8988T (cell line): ENCODE measurements around the gene NINJ2.
"Not testable (repeated sequence)": the region's sequence is repeated elsewhere in the genome, so short reads cannot be mapped to it uniquely, and the experiment has no call there.

ENCODE experiments used
- DNase-seq: peaks from one replicate; pipeline ENCODE4 v3.0.0; 2011

NINJ2 gene

GRCh38 chr12:663293-663871 lies at the start of gene NINJ2:
Gene NINJ2, minus strand, starts transcription at chr12:663445. Its CDS starts 85 bp downstream, at chr12:663360.
- no peak for DNase-seq

- no peak for DNase-seq
These were observed 49.1 kb upstream of the NINJ2 start for GRCh38 chr12:712172-712863.

- DNase-seq = no peak
These were observed 46.3 kb upstream of the NINJ2 start for GRCh38 chr12:709455-710020.

GRCh38 chr12:708084-708483 lies 44.8 kb upstream of the NINJ2 start:
- not testable (repeated sequence) for DNase-seq

GRCh38 chr12:704516-705242 lies 41.4 kb upstream of the NINJ2 start:
- DNase-seq = no peak

GRCh38 chr12:701896-702539 lies 38.8 kb upstream of the NINJ2 start:
- DNase-seq = no peak

- no peak for DNase-seq
These were observed 36.8 kb upstream of the NINJ2 start for GRCh38 chr12:700016-700415.

- not testable (repeated sequence) for DNase-seq
These were observed 35.0 kb upstream of the NINJ2 start for GRCh38 chr12:698222-698621.

GRCh38 chr12:697481-697880 lies 34.2 kb upstream of the NINJ2 start:
- no peak for DNase-seq

- no peak for DNase-seq
These were observed 31.7 kb upstream of the NINJ2 start for GRCh38 chr12:694734-695503.

GRCh38 chr12:693934-694533 lies 30.8 kb upstream of the NINJ2 start:
- DNase-seq = no peak

GRCh38 chr12:692274-692673 lies 29.0 kb upstream of the NINJ2 start:
- DNase-seq = no peak

GRCh38 chr12:690466-690865 lies 27.2 kb upstream of the NINJ2 start:
- DNase-seq = no peak

GRCh38 chr12:685388-685787 lies 22.1 kb upstream of the NINJ2 start:
- DNase-seq = no peak

- no peak for DNase-seq
These were observed 21.2 kb upstream of the NINJ2 start for GRCh38 chr12:684416-684815.

GRCh38 chr12:681568-682256 lies 18.5 kb upstream of the NINJ2 start:
- DNase-seq = no peak

- DNase-seq = no peak
These were observed 15.8 kb upstream of the NINJ2 start for GRCh38 chr12:678747-679712.

GRCh38 chr12:675562-675961 lies 12.3 kb upstream of the NINJ2 start:
- no peak for DNase-seq

- no peak for DNase-seq
These were observed 11.1 kb upstream of the NINJ2 start for GRCh38 chr12:674272-674781.

- DNase-seq = no peak
These were observed 10.6 kb upstream of the NINJ2 start for GRCh38 chr12:673849-674248.
